ENCODE results near the gene RBM19. TPM values are rescaled to one million over a fixed set of nuclear protein-coding genes. Genes with fewer than 3 reads are reported as not detected.
"Not testable (repeated sequence)": the region's sequence is repeated elsewhere in the genome, so short reads cannot be mapped to it uniquely, and the experiment has no call there.

Gene RBM19
- total RNA-seq, 1 experiment from 2014 or later: 19.9 TPM

GRCh38 chr12:113992751-113993150 is 26.6 kb upstream of the RBM19 start:
- not testable (repeated sequence) for H3K9me2 ChIP-seq (replicated peaks; ENCODE audit: insufficient read depth, low read length); H3K4me2 ChIP-seq (ENCODE audit: low read depth, low read length, poor library complexity, severe bottlenecking); H3K79me2 ChIP-seq (ENCODE audit: low read length); H4K20me1 ChIP-seq (ENCODE audit: insufficient read depth, low read depth, low read length); H3K27me3 ChIP-seq (ENCODE audit: low read length); H3K27ac ChIP-seq (ENCODE audit: low read length); H3K36me3 ChIP-seq (ENCODE audit: insufficient read depth, low read length); H3K9ac ChIP-seq (ENCODE audit: low read length); DNase-seq; H2AFZ ChIP-seq (ENCODE audit: low read length); H3K4me3 ChIP-seq (ENCODE audit: low read length); H3K4me1 ChIP-seq (ENCODE audit: low read length); H3K9me3 ChIP-seq (ENCODE audit: low read length)

GRCh38 chr12:113991224-113992044 is 25.3 kb upstream of the RBM19 start:
- Histone ChIP-seq H3K4me1 (ENCODE audit: low read length) (0 out of 2 replicates have a peak, but pooled peaks cover 3% of the 10 kb centered on the region), H3K9me2 (replicated peaks; ENCODE audit: insufficient read depth, low read length) (no peaks in the 10 kb centered on the region), H3K27ac (ENCODE audit: low read length) (no peak overlapping the region), H3K79me2 (ENCODE audit: low read length) (no peaks in the 10 kb centered on the region), H3K4me3 (ENCODE audit: low read length) (no peak overlapping the region), H3K9ac (ENCODE audit: low read length) (no peak overlapping the region), H3K9me3 (ENCODE audit: low read length) (no peaks in the 10 kb centered on the region), H2AFZ (ENCODE audit: low read length) (no peak overlapping the region), H3K4me2 (ENCODE audit: low read depth, low read length, poor library complexity, severe bottlenecking) (no peak overlapping the region), H4K20me1 (ENCODE audit: insufficient read depth, low read depth, low read length) (no peaks in the 10 kb centered on the region), H3K36me3 (ENCODE audit: insufficient read depth, low read length) (no peaks in the 10 kb centered on the region), H3K27me3 (ENCODE audit: low read length) (no peaks in the 10 kb centered on the region)
- DNase-seq: no peak

GRCh38 chr12:113990250-113991223 is 24.4 kb upstream of the RBM19 start:
- Histone ChIP-seq H3K4me1 (ENCODE audit: low read length) (no peaks in the 10 kb centered on the region), H3K9me3 (ENCODE audit: low read length) (no peaks in the 10 kb centered on the region), H3K9ac (ENCODE audit: low read length) (no peak overlapping the region), H3K36me3 (ENCODE audit: insufficient read depth, low read length) (no peaks in the 10 kb centered on the region), H3K4me2 (ENCODE audit: low read depth, low read length, poor library complexity, severe bottlenecking) (no peak overlapping the region), H3K27ac (ENCODE audit: low read length) (no peak overlapping the region), H4K20me1 (ENCODE audit: insufficient read depth, low read depth, low read length) (no peaks in the 10 kb centered on the region), H3K79me2 (ENCODE audit: low read length) (no peaks in the 10 kb centered on the region), H3K27me3 (ENCODE audit: low read length) (no peaks in the 10 kb centered on the region), H2AFZ (ENCODE audit: low read length) (no peak overlapping the region), H3K4me3 (ENCODE audit: low read length) (no peak overlapping the region), H3K9me2 (replicated peaks; ENCODE audit: insufficient read depth, low read length) (no peaks in the 10 kb centered on the region)
- DNase-seq: no peak

- H3K4me2 ChIP-seq (ENCODE audit: low read depth, low read length, poor library complexity, severe bottlenecking): no peak overlapping the region
- no peaks in the 10 kb centered on the region for H3K36me3 ChIP-seq (ENCODE audit: insufficient read depth, low read length)
- no peaks in the 10 kb centered on the region for H3K79me2 ChIP-seq (ENCODE audit: low read length)
- no peaks in the 10 kb centered on the region for H3K9me3 ChIP-seq (ENCODE audit: low read length)
- no peak overlapping the region for H3K27ac ChIP-seq (ENCODE audit: low read length)
- no peaks in the 10 kb centered on the region for H4K20me1 ChIP-seq (ENCODE audit: insufficient read depth, low read depth, low read length)
- no peaks in the 10 kb centered on the region for H3K27me3 ChIP-seq (ENCODE audit: low read length)
- no peaks in the 10 kb centered on the region for H3K9me2 ChIP-seq (replicated peaks; ENCODE audit: insufficient read depth, low read length)
- DNase-seq: no peak
- no peak overlapping the region for H3K4me3 ChIP-seq (ENCODE audit: low read length)
- H2AFZ ChIP-seq (ENCODE audit: low read length): no peak overlapping the region
- H3K4me1 ChIP-seq (ENCODE audit: low read length): no peaks in the 10 kb centered on the region
- no peak overlapping the region for H3K9ac ChIP-seq (ENCODE audit: low read length)
Measured at GRCh38 chr12:113988976-113989375, 22.9 kb upstream of the RBM19 start.

- no peak for DNase-seq
- Histone ChIP-seq H3K4me3 (ENCODE audit: low read length) (no peak overlapping the region), H3K9me2 (replicated peaks; ENCODE audit: insufficient read depth, low read length) (no peaks in the 10 kb centered on the region), H4K20me1 (ENCODE audit: insufficient read depth, low read depth, low read length) (no peaks in the 10 kb centered on the region), H3K4me1 (ENCODE audit: low read length) (no peaks in the 10 kb centered on the region), H3K27me3 (ENCODE audit: low read length) (no peaks in the 10 kb centered on the region), H3K9ac (ENCODE audit: low read length) (no peak overlapping the region), H3K36me3 (ENCODE audit: insufficient read depth, low read length) (no peaks in the 10 kb centered on the region), H2AFZ (ENCODE audit: low read length) (no peak overlapping the region), H3K4me2 (ENCODE audit: low read depth, low read length, poor library complexity, severe bottlenecking) (no peak overlapping the region), H3K27ac (ENCODE audit: low read length) (no peak overlapping the region), H3K79me2 (ENCODE audit: low read length) (no peaks in the 10 kb centered on the region), H3K9me3 (ENCODE audit: low read length) (no peaks in the 10 kb centered on the region)
Measured at GRCh38 chr12:113988064-113988451, 21.9 kb upstream of the RBM19 start.

GRCh38 chr12:113987261-113988063 is 21.3 kb upstream of the RBM19 start:
- no peaks in the 10 kb centered on the region for H3K9me3 ChIP-seq (ENCODE audit: low read length)

GRCh38 chr12:113984464-113984863 is 18.3 kb upstream of the RBM19 start:
- Histone ChIP-seq H3K27me3 (ENCODE audit: low read length) (no peaks in the 10 kb centered on the region), H3K4me1 (ENCODE audit: low read length) (no peaks in the 10 kb centered on the region), H3K9me3 (ENCODE audit: low read length) (no peaks in the 10 kb centered on the region)

More at GRCh38 chr12:113987261-113988063, 21.3 kb upstream of the RBM19 start:
- Histone ChIP-seq H3K4me3 (ENCODE audit: low read length) (no peak overlapping the region), H3K36me3 (ENCODE audit: insufficient read depth, low read length) (no peaks in the 10 kb centered on the region), H3K4me1 (ENCODE audit: low read length) (no peaks in the 10 kb centered on the region), H4K20me1 (ENCODE audit: insufficient read depth, low read depth, low read length) (no peaks in the 10 kb centered on the region), H3K27me3 (ENCODE audit: low read length) (no peaks in the 10 kb centered on the region), H3K27ac (ENCODE audit: low read length) (no peak overlapping the region), H2AFZ (ENCODE audit: low read length) (no peak overlapping the region), H3K9me2 (replicated peaks; ENCODE audit: insufficient read depth, low read length) (no peaks in the 10 kb centered on the region), H3K4me2 (ENCODE audit: low read depth, low read length, poor library complexity, severe bottlenecking) (no peak overlapping the region), H3K9ac (ENCODE audit: low read length) (no peak overlapping the region), H3K79me2 (ENCODE audit: low read length) (no peaks in the 10 kb centered on the region)
- DNase-seq: no peak

More at GRCh38 chr12:113984464-113984863, 18.3 kb upstream of the RBM19 start:
- Histone ChIP-seq H3K79me2 (ENCODE audit: low read length) (no peaks in the 10 kb centered on the region), H3K9ac (ENCODE audit: low read length) (no peak overlapping the region), H3K36me3 (ENCODE audit: insufficient read depth, low read length) (no peaks in the 10 kb centered on the region), H3K9me2 (replicated peaks; ENCODE audit: insufficient read depth, low read length) (no peaks in the 10 kb centered on the region), H2AFZ (ENCODE audit: low read length) (no peak overlapping the region), H3K4me3 (ENCODE audit: low read length) (no peak overlapping the region), H3K4me2 (ENCODE audit: low read depth, low read length, poor library complexity, severe bottlenecking) (no peak overlapping the region), H3K27ac (ENCODE audit: low read length) (no peak overlapping the region), H4K20me1 (ENCODE audit: insufficient read depth, low read depth, low read length) (no peaks in the 10 kb centered on the region)
- DNase-seq: no peak
